MM.1S (cell line): ENCODE results near the gene EMC8.
A peak's percentile ranks its signal among the peaks of the same experiment; 100 is the strongest.

Source experiments
- DNase-seq: peaks from one replicate; pipeline ENCODE4 v3.0.0-alpha.2; 2015
- H2AFZ ChIP-seq: fragments of 300-600 bp; sonication (generic); 2 replicates; pipeline ENCODE4 v1.6.0; 2016; ENCODE audit warnings: antibody characterized with exemption, low read length
- H3F3A ChIP-seq: fragments of 300-600 bp; sonication (generic); 2 replicates; pipeline ENCODE4 v1.6.1; 2016; ENCODE audit warnings: mild to moderate bottlenecking, antibody characterized with exemption, low read length, moderate library complexity, mixed read lengths; ENCODE audit not compliant: insufficient read depth
- H3K27ac ChIP-seq: fragments of 300-600 bp; sonication (generic); 2 replicates; pipeline ENCODE4 v1.5.1; 2016; ENCODE audit warnings: mild to moderate bottlenecking, low read length
- H3K27me3 ChIP-seq: fragments of 300-600 bp; sonication (generic); replicated peaks from 2 replicates; pipeline ENCODE4 v1.6.0; 2016; ENCODE audit warnings: low read length; ENCODE audit not compliant: insufficient read depth
- H3K36me3 ChIP-seq: fragments of 300-600 bp; sonication (generic); replicated peaks from 2 replicates; pipeline ENCODE4 v1.6.1; 2016; ENCODE audit warnings: mild to moderate bottlenecking, low read length, mixed read lengths; ENCODE audit not compliant: insufficient read depth
- H3K4me1 ChIP-seq: fragments of 300-600 bp; sonication (generic); 2 replicates; pipeline ENCODE4 v1.6.1; 2016; ENCODE audit warnings: low read length, mixed read lengths
- H3K4me2 ChIP-seq: fragments of 300-600 bp; sonication (generic); 2 replicates; pipeline ENCODE4 v1.6.0; 2016; ENCODE audit warnings: low read depth, low read length
- H3K4me3 ChIP-seq: fragments of 300-600 bp; sonication (generic); 2 replicates; pipeline ENCODE4 v1.5.1; 2016; ENCODE audit warnings: low read length, mixed read lengths
- H3K79me2 ChIP-seq: fragments of 300-600 bp; sonication (generic); 2 replicates; pipeline ENCODE4 v1.6.1; 2016; ENCODE audit warnings: mixed run types, low read length, mixed read lengths
- H3K9ac ChIP-seq: fragments of 300-600 bp; sonication (generic); 2 replicates; pipeline ENCODE4 v1.6.1; 2016; ENCODE audit warnings: low read length, mixed read lengths
- H3K9me2 ChIP-seq: fragments of 300-600 bp; sonication (generic); replicated peaks from 2 replicates; pipeline ENCODE4 v1.6.1; 2016; ENCODE audit warnings: mild to moderate bottlenecking, low read length, mixed read lengths; ENCODE audit not compliant: insufficient read depth
- H3K9me3 ChIP-seq: fragments of 300-600 bp; sonication (generic); replicated peaks from 2 replicates; pipeline ENCODE4 v1.6.1; 2016; ENCODE audit warnings: mild to moderate bottlenecking, low read length, mixed read lengths; ENCODE audit not compliant: insufficient read depth
- H4K20me1 ChIP-seq: fragments of 300-600 bp; sonication (generic); 2 replicates; pipeline ENCODE4 v1.6.1; 2016; ENCODE audit warnings: mild to moderate bottlenecking, low read length, moderate library complexity, mixed read lengths; ENCODE audit not compliant: insufficient read depth
- CTCF ChIP-seq: fragments of 300-600 bp; sonication (generic); IDR thresholded peaks from 2 replicates; pipeline ENCODE4 v1.5.1; 2016; ENCODE audit warnings: antibody characterized with exemption, low read length, mixed read lengths
- EZH2 ChIP-seq: fragments of 300-600 bp; sonication (generic); optimal IDR thresholded peaks from 2 replicates; pipeline ENCODE3; 2017; ENCODE audit warnings: low read depth, mild to moderate bottlenecking, antibody characterized with exemption, low read length, mixed read lengths
- EZH2phosphoT487 ChIP-seq: fragments of 300-600 bp; sonication (generic); IDR thresholded peaks from 2 replicates; pipeline ENCODE4 v1.6.1; 2018; ENCODE audit warnings: antibody characterized with exemption, low read length

The EMC8 gene

DNA sequence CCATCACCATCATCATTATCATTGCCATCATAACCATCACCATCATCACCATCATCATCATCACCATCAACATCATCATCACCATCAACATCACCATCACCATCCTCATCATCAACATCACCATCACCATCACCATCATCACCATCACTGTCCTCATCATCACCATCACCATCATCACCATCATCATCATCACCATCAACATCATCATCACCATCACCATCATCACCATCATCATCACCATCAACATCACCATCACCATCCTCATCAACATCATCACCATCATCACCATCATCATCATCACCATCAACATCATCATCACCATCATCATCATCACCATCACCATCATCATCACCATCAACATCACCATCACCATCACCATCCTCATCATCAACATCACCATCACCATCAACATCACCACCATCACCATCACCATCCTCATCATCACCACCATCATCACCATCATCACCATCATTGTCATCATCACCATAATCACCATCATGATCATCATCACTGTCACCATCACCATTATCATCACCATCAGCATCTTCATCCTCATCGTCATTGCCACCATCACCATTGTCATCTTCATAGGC, 24.1 kb upstream of the EMC8 start:
- H4K20me1 ChIP-seq, result no peaks in the 10 kb centered on the region
- no peaks in the 10 kb centered on the region for H3K36me3 ChIP-seq
- no peak overlapping the region for H3K9ac ChIP-seq
- DNase-seq, result no peak
- H3K4me2 ChIP-seq, result no peak overlapping the region
- H3F3A ChIP-seq, result no peaks in the 10 kb centered on the region
- H3K27ac ChIP-seq, result no peak overlapping the region
- H3K79me2 ChIP-seq, result no peaks in the 10 kb centered on the region
- H3K4me1 ChIP-seq, result no peaks in the 10 kb centered on the region
- peaks cover 28% of the 10 kb centered on the region for H3K27me3 ChIP-seq
- no peaks in the 10 kb centered on the region for H3K9me3 ChIP-seq
- TF ChIP-seq CTCF (no peak), EZH2phosphoT487 (no peak), EZH2 (no peak)
- no peak overlapping the region for H3K4me3 ChIP-seq
- no peaks in the 10 kb centered on the region for H3K9me2 ChIP-seq
- H2AFZ ChIP-seq, result no peak overlapping the region

- H2AFZ ChIP-seq, result no peak overlapping the region
- no peak for DNase-seq
Observed at GRCh38 chr16:85822145-85822544, 22.8 kb upstream of the EMC8 start.

DNA sequence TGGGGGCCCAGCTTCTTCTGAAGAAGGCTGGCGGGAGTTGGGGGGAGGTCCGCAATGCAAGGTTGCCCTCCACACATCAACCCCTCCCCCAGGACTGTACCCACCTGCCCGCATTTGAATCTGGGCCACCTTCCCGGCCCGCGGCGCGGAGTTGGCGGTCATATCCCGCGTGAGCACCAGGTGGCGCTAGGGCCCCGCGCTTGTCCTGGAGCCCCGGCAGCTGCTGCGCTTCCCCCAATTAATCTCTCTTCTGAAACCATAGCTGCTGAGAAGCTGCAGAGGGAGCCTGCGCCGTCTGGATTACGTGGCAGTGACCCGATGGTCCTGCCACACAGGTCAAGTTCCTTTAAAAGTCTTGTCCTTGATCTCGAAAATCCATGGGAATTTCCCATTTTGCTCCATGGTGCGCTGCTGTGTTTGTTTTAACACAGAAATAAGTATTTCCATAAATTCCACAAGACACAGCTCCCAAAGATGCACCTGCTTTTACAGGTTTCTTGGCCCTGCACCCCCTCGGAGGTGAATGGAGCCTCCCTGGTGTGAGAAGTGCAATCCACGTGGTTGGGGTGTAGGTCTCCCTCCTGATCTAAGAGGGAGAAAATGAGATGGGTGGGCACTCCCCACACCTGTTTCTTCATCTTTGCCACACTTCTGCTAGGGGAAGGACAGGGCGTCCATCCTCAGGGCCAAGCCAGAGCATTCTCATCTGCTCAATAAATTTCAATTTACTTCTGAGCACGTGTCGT, 22.2 kb upstream of the EMC8 start:
- H3K9me2 ChIP-seq, result no peaks in the 10 kb centered on the region
- no peak overlapping the region for H3K27ac ChIP-seq
- H3K9ac ChIP-seq, result no peak overlapping the region
- H3K4me1 ChIP-seq, result no peaks in the 10 kb centered on the region
- no peak overlapping the region for H2AFZ ChIP-seq
- DNase-seq, result peak; percentile 56
- H3K36me3 ChIP-seq, result no peaks in the 10 kb centered on the region
- H3K79me2 ChIP-seq, result no peaks in the 10 kb centered on the region
- no peaks in the 10 kb centered on the region for H3F3A ChIP-seq
- H3K4me3 ChIP-seq, result no peak overlapping the region
- no peaks in the 10 kb centered on the region for H4K20me1 ChIP-seq
- TF ChIP-seq EZH2, result no peak
- peak; percentile 68 for TF ChIP-seq CTCF
- no peak for TF ChIP-seq EZH2phosphoT487
- no peaks in the 10 kb centered on the region for H3K9me3 ChIP-seq
- H3K27me3 ChIP-seq, result peaks cover 21% of the 10 kb centered on the region
- no peak overlapping the region; the same call in 1 of the 2 replicates for H3K4me2 ChIP-seq

More at GRCh38 chr16:85822145-85822544, 22.8 kb upstream of the EMC8 start:
- Histone ChIP-seq H3K4me3 (no peak overlapping the region), H3K4me2 (no peak overlapping the region), H3K27ac (no peak overlapping the region), H3K79me2 (no peaks in the 10 kb centered on the region), H3K9me3 (no peaks in the 10 kb centered on the region), H3K27me3 (peaks cover 27% of the 10 kb centered on the region), H3K9ac (no peak overlapping the region), H3K9me2 (no peaks in the 10 kb centered on the region), H3K36me3 (no peaks in the 10 kb centered on the region), H4K20me1 (no peaks in the 10 kb centered on the region), H3F3A (no peaks in the 10 kb centered on the region), H3K4me1 (no peaks in the 10 kb centered on the region)
- TF ChIP-seq CTCF (no peak), EZH2 (no peak), EZH2phosphoT487 (no peak)
